Stimulated activated CD4-positive, alpha-beta T cell treated with anti-CD3 and anti-CD28 coated beads, Interleukin-4, amount 100 ng/mL, for 24 hours (primary cell): ENCODE measurements around the gene NES.

Experiments
- DNase-seq: peaks from one replicate; pipeline ENCODE4 v3.0.0-alpha.2; 2020

The NES gene

GRCh38 chr1:156681196-156681960, 4.2 kb upstream of the NES start:
- no peak for DNase-seq

DNA sequence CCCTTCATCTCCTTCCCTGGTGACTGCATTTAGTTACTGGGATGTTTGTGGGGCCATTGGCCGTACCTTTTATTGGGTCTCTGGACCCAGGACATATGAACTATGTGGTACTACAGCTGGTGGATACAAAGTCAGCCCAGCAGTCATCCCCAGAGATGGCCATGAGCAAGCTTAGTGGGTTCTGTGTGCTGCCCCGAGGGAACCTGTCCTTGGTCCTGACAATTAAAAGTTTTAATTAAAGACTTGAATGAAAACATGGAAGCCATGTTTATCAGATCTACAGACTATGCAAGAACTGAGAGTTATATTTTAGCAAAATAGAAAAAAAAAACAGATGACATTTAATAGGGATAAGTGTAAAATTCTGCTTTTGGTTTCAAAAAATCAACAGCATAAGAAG, 2.8 kb upstream of the NES start:
- DNase-seq, result no peak

GRCh38 chr1:156677616-156678596, 699 bp upstream of the NES start:
- peak; percentile 27 for DNase-seq

- no peak for DNase-seq
Observed at GRCh38 chr1:156676114-156676819, 940 bp downstream of the NES start.

GRCh38 chr1:156675210-156676113, 1.7 kb downstream of the NES start:
- no peak for DNase-seq

- DNase-seq, result no peak
Observed at GRCh38 chr1:156673387-156674121, 3.7 kb downstream of the NES start.

DNA sequence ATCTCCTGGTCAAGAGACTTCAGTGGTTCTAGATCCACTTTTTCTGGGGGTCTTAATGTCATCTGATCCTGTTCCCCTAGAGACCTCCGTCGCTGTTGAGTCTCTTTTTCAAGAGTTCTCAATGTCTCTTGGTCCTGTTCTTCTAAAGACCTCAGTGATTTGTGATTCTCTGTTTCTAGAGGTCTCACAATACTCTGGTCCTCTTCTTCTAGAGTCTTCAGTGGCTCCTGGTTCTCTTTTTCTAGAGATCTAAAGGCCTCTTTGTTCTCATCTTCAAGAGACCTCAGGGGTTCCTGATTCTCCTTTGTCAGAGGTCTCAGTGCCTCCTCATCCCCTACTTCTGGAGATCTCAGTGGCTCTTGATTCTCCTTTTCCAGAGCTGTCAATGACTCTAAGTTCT, 5.4 kb downstream of the NES start:
- no peak for DNase-seq

DNA sequence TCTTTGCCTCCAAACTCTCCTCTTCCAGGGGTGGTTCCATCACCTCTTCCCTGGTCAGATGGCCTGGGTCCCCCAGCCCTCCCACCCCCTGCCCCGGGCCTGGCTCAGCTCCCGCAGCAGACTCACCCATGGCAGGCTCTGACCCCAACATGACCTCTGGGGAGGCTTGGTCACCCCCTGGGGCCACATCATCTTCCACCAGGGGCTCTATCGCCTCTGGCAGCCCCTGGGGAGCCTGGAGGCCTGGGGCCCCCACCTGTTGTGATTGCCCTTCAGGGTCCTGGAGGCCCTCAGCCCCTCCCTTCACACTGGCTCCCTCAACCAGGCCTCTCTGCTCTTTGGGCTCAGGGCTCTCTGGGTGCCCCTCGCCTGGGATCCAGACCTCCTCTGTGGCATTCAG, 6.4 kb downstream of the NES start:
- no peak for DNase-seq

DNA sequence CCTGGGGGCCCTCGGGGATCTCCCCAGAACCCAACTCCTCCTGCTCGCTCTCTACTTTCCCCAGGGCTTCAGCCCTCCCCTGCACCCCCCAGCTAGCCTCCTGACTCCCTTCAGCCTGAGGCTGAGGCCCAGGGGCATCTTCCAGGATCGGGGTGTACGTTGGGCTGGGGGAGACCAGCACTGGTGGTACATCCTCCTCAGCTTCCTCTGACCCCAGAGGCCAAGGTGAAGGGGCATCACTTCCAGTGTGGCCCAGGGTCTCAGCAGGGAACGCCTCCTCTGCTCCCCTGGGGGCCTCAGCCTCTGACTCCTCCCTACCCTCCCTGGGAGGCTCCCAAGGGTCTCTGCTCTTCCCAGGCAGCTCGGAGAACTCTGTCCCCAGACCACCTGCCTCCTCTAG, 6.8 kb downstream of the NES start:
- no peak for DNase-seq

DNA sequence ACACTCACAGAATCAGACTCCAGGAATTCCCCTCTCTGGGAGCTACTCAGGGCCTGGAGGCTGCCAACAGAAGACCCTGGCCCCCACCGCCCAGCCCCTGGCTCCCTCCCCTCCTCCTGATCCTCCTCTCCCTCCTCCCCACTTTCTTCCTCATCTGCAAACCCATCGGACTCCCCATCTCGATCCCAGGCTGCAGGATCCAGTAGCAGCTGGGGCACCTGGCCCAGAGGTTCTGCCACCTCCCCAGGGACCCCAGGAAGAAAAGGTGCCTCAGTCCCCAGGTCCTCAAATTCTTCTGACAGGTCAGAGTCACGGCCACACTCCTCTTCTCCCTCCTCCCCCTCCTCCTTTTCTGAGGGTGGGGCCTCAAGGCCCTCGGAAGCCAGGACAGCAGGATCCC, 7.4 kb downstream of the NES start:
- DNase-seq, result no peak

DNA sequence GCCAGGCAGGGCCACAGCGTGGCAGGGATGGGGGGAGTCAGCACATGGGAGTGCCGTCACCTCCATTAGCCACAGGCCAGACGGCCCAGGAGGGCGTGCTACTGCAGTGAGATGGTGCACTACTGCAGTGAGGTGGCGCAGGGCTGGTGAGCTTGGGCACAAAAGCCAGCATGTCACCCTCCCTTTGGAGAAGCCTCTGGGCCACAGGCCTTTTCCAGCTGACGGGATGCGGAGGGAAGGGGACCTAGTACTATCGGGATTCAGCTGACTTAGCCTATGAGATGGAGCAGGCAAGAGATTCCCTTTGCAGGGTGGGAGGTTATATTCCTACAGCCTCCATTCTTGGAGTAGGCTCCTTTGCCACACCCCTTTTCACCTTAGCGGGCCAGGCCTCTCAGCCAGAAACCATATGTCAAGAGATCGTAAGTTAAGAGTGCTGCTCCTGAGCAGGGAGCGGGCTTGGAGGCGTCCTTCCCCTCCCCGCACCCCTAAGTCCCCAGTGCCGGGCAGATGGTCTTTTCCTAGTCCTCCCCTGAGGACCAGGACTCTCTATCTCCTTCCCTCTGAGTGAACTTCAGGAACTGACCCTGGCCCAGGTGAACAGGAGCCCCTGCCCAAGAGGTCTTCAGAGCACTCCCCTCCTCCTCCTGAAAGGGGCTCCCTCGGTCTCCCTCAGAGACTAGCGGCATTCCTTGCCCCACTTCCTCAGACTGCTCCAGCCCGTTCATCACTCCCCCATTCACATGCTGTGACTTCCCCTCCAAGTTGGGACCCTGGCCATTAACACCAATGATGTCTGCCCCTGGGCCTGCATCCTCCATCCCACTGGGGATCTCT, 8.2 kb downstream of the NES start:
- no peak for DNase-seq

DNA sequence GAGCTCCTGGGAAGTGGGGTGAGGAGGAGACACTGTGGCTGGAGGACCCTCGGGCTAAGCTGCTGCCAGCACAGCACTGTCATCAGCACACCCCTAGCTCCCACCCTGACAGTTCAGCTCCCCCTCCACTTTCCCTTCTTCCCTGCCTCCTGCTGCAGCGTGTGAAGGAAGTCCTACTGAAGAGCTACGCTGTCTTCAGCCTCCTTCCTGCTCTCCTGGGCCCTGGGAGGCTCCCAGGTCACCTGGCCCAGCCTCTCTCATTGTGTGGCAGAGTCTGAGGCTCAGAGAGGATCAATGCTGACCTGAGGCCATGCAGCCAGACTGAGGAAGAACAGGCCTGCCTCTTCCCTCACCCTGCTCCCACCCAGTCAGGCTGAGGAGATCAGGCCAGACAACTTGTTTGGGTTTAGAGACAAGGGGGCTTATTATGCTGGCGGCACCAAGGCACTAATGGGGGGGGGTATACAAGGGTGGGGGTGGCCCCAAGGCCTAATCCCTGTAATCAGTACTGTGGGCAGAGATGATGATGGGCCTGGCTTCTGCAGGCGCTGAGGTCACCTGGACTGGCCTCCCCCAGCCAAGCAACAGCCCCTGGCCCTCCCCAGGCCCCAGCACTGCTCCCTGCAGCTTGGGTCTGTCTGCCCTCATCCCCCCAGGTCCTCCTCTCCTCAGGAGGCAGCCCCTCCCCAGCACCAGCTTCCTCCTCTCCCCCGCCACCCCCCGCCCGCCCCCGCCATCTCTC, 9.1 kb downstream of the NES start:
- no peak for DNase-seq

GRCh38 chr1:156667610-156667967, 9.6 kb downstream of the NES start:
- DNase-seq, result no peak

DNA sequence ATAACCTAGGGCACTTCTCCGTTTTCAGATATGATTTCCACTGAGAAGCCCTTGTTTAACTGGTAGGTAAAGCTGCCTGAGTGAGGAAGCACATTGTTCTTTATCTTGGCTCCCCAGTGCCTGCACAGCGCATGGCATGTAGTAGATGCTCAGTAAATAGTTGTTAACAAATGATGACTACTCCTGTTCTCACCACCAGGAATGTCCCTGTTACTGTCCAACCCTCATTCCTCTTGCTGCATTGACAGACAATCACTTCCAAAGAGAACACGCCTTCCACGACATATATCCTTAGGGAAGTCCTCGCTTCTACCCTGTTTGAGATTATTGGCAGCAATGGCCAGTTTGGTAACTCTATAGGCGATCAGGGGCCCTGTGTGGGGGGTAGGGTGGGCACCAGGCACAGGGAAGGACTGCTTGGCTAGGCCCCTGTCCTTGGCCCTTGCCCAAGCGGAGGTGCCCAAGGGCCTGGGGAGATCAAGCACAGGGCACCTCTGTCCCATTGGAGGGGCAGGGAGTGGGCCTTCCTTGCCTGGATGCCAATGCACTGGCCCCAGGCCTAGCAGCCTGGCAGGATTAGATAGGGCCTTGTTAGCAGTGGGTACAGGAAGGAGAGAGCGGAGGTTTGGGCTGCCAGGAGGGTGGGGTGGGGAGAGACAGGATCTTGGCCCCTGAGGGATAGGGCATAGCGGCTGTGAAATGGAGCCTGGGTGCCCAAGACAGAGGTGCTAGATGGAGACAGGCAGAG, 10.2 kb downstream of the NES start:
- no peak for DNase-seq

DNA sequence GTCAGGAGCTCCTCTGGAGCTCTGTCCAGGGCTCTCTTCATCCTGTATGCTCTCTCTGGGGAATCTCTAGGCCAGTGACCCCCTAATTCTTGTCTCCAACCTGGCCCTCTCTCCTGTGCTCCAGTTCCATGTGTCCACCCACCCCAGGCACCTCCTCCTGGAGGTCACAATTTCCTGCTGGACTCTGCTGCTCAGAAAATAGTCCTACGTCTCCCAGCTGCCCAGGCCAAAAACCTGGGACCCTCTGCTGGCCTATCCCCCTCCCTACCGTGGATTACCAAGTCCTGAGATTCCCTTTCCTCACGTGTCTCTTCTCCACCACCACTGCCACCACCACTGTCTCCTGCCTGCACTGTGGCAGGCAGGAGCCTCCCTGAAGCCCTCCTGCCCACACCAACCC, 11.7 kb downstream of the NES start:
- no peak for DNase-seq

GRCh38 chr1:156664767-156665411, 12.3 kb downstream of the NES start:
- no peak for DNase-seq

DNA sequence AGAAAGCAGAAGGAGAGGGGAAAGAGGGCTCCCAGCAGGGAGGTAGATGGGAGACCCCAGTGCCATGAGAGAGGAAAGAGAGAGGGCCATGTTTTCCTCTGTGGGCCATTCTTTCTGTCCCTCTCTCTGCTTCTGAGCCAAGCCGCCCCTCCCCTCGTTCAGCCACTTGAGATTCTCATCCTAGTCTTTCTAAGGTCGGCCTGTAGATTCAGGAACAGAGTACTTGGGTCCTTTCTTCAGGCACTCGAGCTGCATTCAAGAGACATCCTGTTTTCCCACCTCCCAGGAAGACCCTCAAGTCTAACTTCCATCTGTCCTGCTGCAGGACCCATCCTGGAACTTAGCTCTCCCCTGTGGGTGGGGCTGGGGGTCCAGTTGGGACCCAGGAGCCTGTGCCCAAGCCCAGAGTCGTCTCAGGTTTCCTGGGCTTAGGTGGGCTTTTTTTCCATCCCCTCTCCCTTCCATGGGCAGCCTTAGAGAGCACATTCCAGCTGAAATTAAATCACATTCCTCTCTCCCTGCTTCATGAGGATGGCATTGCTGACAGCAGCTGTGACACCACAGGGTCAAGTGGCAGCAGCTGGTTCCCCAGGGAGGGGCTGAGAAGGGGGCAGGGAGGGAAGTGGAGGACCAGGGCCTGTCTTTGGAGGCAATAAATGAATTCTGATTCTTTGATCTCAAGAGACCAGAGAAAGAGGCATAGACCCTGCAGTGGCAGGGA, 13.0 kb downstream of the NES start:
- no peak for DNase-seq

- no peak for DNase-seq
Observed at GRCh38 chr1:156663178-156663577, 14.0 kb downstream of the NES start.
